Cardiac fibroblast (primary cell): ENCODE measurements around the gene SIK3.
A peak's percentile ranks its signal among the peaks of the same experiment; 100 is the strongest.
"Not testable (repeated sequence)": the region's sequence is repeated elsewhere in the genome, so short reads cannot be mapped to it uniquely, and the experiment has no call there.

Experiments
- DNase-seq, 2 donors: peaks; one replicate each; pipeline versions ENCODE4 v3.0.0 to v3.0.0-alpha.2; 2010; ENCODE audit warnings: low read depth in 2 of 2
- H3K4me3 ChIP-seq, 2 donors: replicated peaks in 1 of 2; 1 replicate in 1 of 2; 2 replicates in 1 of 2; pipeline ENCODE4 v1.5.1; 2011; ENCODE audit warnings: low read depth in 2 of 2, low read length in 2 of 2, mild to moderate bottlenecking in 2 of 2, moderate library complexity in 1 of 2
- CTCF ChIP-seq: IDR thresholded peaks from one replicate; pipeline ENCODE4 v1.5.1; 2011; ENCODE audit warnings: low read depth, mild to moderate bottlenecking, low read length, inconsistent platforms

The SIK3 gene

GRCh38 chr11:116812109-116812508 is 286.1 kb downstream of the SIK3 start:
- DNase-seq: no peak
- TF ChIP-seq CTCF: no peak
- no peak overlapping the region for H3K4me3 ChIP-seq

GRCh38 chr11:116811194-116811593 is 287.0 kb downstream of the SIK3 start:
- DNase-seq: no peak
- no peak for TF ChIP-seq CTCF
- no peak overlapping the region for H3K4me3 ChIP-seq

- TF ChIP-seq CTCF: no peak
- DNase-seq: peak; percentile 87 to 97
- no peak overlapping the region for H3K4me3 ChIP-seq
Measured at GRCh38 chr11:116808262-116809175, 289.7 kb downstream of the SIK3 start.

- no peak for DNase-seq
- TF ChIP-seq CTCF: no peak
Measured at GRCh38 chr11:116807601-116808261, 290.5 kb downstream of the SIK3 start.

GRCh38 chr11:116804001-116804400 is 294.2 kb downstream of the SIK3 start:
- H3K4me3 ChIP-seq: no peak overlapping the region
- no peak for TF ChIP-seq CTCF

More at GRCh38 chr11:116807601-116808261, 290.5 kb downstream of the SIK3 start:
- no peak overlapping the region for H3K4me3 ChIP-seq

GRCh38 chr11:116801662-116802061 is 296.6 kb downstream of the SIK3 start:
- not testable (repeated sequence) for DNase-seq, H3K4me3 ChIP-seq

More at GRCh38 chr11:116804001-116804400, 294.2 kb downstream of the SIK3 start:
- DNase-seq: no peak

GRCh38 chr11:116800610-116801009 is 297.6 kb downstream of the SIK3 start:
- no peak for DNase-seq
- no peak overlapping the region for H3K4me3 ChIP-seq
- no peak for TF ChIP-seq CTCF
